WTC11 (cell line): ENCODE measurements around the gene TGM2. TPM values are rescaled to one million over a fixed set of nuclear protein-coding genes. Genes with fewer than 3 reads are reported as not detected.

ENCODE experiments used
- ATAC-seq: fragments of 200-7000 bp; cut with Tn5 transposase; 2 replicates; pipeline ENCODE4 v1.10.0; 2021; ENCODE audit warnings: mild to moderate bottlenecking, moderate library complexity
- CTCF ChIA-PET: fragments of 300-600 bp; sonication (Branson Sonifier 250); formaldehyde crosslinking; loops from one replicate; lab custom pipeline; 2021; ENCODE audit warnings: antibody characterized with exemption; lab: Charles Lee
- POLR2A ChIA-PET: fragments of 350-600 bp; sonication (Branson Sonifier 250); formaldehyde crosslinking; loops from one replicate; lab custom pipeline; 2021; ENCODE audit warnings: antibody characterized with exemption; lab: Charles Lee
- DNase-seq: peaks from one replicate; pipeline ENCODE4 v3.0.0; 2021; ENCODE audit warnings: low spot score
- H3K27ac Mint-ChIP-seq: 2 replicates; pipeline ENCODE4 v1.8.0; 2021; ENCODE audit warnings: mixed read lengths
- H3K27me3 Mint-ChIP-seq: 2 replicates; pipeline ENCODE4 v1.8.0; 2021; ENCODE audit warnings: low read depth, mild to moderate bottlenecking, moderate library complexity, mixed read lengths
- H3K36me3 Mint-ChIP-seq: 2 replicates; pipeline ENCODE4 v1.8.0; 2021; ENCODE audit warnings: mixed read lengths
- H3K4me1 Mint-ChIP-seq: 2 replicates; pipeline ENCODE4 v1.8.0; 2022; ENCODE audit warnings: mixed read lengths
- H3K4me3 Mint-ChIP-seq: 2 replicates; pipeline ENCODE4 v1.8.0; 2021; ENCODE audit warnings: mild to moderate bottlenecking, moderate library complexity, mixed read lengths
- H3K9me3 Mint-ChIP-seq: 2 replicates; pipeline ENCODE4 v1.8.0; 2021; ENCODE audit warnings: mixed read lengths
- FOXJ3 ChIP-seq: sonication (generic); formaldehyde crosslinking; IDR thresholded peaks from 2 replicates; pipeline ENCODE4 v1.9.0; 2021; ENCODE audit warnings: missing genetic modification reagents, mild to moderate bottlenecking, borderline replicate concordance
- FOXK1 ChIP-seq: sonication (generic); formaldehyde crosslinking; IDR thresholded peaks from 2 replicates; pipeline ENCODE4 v1.8.0; 2022; ENCODE audit warnings: mild to moderate bottlenecking, moderate library complexity, missing genetic modification reagents
- NFE2L1 ChIP-seq: sonication (generic); formaldehyde crosslinking; IDR thresholded peaks from 2 replicates; pipeline ENCODE4 v1.8.1; 2023; ENCODE audit warnings: missing genetic modification reagents
- PRRX2 ChIP-seq: fragments of 250-450 bp; sonication (Bioruptor Pico); IDR thresholded peaks from 2 replicates; pipeline ENCODE4 v1.8.0; 2021; ENCODE audit warnings: mild to moderate bottlenecking
- SP1 ChIP-seq: sonication (generic); formaldehyde crosslinking; conservative IDR thresholded peaks from 2 replicates; pipeline ENCODE4 v1.8.1; 2022; ENCODE audit warnings: missing genetic modification reagents
- ZBTB21 ChIP-seq: sonication (generic); formaldehyde crosslinking; IDR thresholded peaks from 2 replicates; pipeline ENCODE4 v1.8.1; 2023; ENCODE audit warnings: mild to moderate bottlenecking, missing genetic modification reagents, borderline replicate concordance
- ZNF219 ChIP-seq: sonication (generic); formaldehyde crosslinking; IDR thresholded peaks from 2 replicates; pipeline ENCODE4 v1.8.0; 2023; ENCODE audit warnings: missing genetic modification reagents, mild to moderate bottlenecking, borderline replicate concordance
- ZNF232 ChIP-seq: sonication (generic); formaldehyde crosslinking; IDR thresholded peaks from 2 replicates; pipeline ENCODE4 v1.8.0; 2022; ENCODE audit warnings: mild to moderate bottlenecking, missing genetic modification reagents
- ZNF423 ChIP-seq: fragments of 250-450 bp; sonication (Bioruptor Pico); IDR thresholded peaks from 2 replicates; pipeline ENCODE4 v2.1.2; 2022; ENCODE audit warnings: mild to moderate bottlenecking, moderate library complexity
- total RNA-seq: library from RNA; stranded (reverse); gene quantifications from 3 replicates; pipeline ENCODE4 v1.2.3, GENCODE V29; 2021
- TF ChIP-seq, protein P1 (sequence below): sonication (generic); formaldehyde crosslinking; IDR thresholded peaks from 2 replicates; pipeline ENCODE4 v1.8.0; 2023; ENCODE audit warnings: missing genetic modification reagents, mild to moderate bottlenecking, borderline replicate concordance
- TF ChIP-seq, protein P2 (sequence below): sonication (generic); formaldehyde crosslinking; IDR thresholded peaks from 2 replicates; pipeline ENCODE4 v1.8.0; 2023; ENCODE audit warnings: missing genetic modification reagents
- TF ChIP-seq, protein P3 (sequence below): sonication (generic); formaldehyde crosslinking; IDR thresholded peaks from 2 replicates; pipeline ENCODE4 v1.8.1; 2022; ENCODE audit warnings: mild to moderate bottlenecking, moderate library complexity, missing genetic modification reagents
- TF ChIP-seq, protein P4 (sequence below): sonication (generic); formaldehyde crosslinking; IDR thresholded peaks from 2 replicates; pipeline ENCODE4 v1.8.0; 2022; ENCODE audit warnings: mild to moderate bottlenecking, missing genetic modification reagents
- TF ChIP-seq, protein P5 (sequence below): sonication (generic); formaldehyde crosslinking; IDR thresholded peaks from 2 replicates; pipeline ENCODE4 v1.8.1; 2022; ENCODE audit warnings: low read depth, mild to moderate bottlenecking, moderate library complexity, missing genetic modification reagents, borderline replicate concordance
- TF ChIP-seq, protein P6 (sequence below): sonication (generic); formaldehyde crosslinking; IDR thresholded peaks from 2 replicates; pipeline ENCODE4 v1.8.0; 2022; ENCODE audit warnings: mild to moderate bottlenecking, missing genetic modification reagents

TGM2 gene
- total RNA-seq, 1 experiment from 2014 or later = 1.5 TPM

DNA sequence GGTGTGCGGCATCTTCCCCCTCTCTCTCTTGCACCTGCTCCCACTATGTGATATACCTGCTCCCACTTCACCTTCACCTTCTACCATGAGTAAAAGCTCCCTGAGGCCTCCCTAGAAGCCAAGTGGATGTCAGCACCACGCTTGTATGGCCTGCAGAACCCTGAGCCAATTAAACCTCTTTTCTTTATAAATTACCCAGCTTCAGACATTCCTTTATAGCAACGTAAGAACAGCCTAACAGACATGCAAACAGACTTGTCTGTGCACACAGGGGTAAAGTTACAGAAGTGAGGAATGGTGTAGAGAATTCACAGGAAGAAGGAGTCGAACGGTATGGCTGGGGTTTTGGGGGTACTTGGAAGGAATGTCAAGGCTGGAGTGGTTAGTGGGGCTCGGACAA lies 14.8 kb upstream of the TGM2 start:
- no peak overlapping the region for H3K4me3 Mint-ChIP-seq

DNA sequence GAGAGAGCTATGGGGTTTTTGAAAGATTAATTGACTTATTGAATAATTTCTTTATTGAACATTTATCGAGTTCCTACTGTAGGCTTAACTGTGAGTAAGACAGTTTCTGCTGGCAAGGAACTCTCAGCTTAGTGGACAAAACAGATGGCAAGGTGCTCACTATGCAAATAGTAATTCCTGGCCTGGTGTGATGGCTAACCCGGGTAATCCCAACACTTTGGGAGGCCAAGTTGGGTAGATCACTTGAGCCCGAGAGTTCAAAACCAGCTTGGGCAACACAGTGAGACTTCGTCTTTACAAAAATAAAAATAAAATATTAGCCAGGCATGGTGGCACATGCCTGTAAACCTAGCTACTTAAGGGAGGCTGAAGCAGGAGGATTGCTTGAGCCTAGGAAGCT lies 13.5 kb upstream of the TGM2 start:
- Mint-ChIP-seq H3K9me3 (peaks cover 21% of the 10 kb centered on the region), H3K4me3 (no peak overlapping the region), H3K36me3 (no peaks in the 10 kb centered on the region), H3K27ac (no peak overlapping the region), H3K4me1 (peaks cover 4% of the 10 kb centered on the region; the same call in 1 of the 2 replicates), H3K27me3 (no peaks in the 10 kb centered on the region; the same call in 1 of the 2 replicates)
- ATAC-seq (no peak), DNase-seq (no peak)
- POLR2A ChIA-PET = no interaction called here
- TF ChIP-seq FOXK1 (CRISPR knock-in tag) = no peak
- TF ChIP-seq NFE2L1 (CRISPR knock-in tag) = no peak
- no peak for TF ChIP-seq PRRX2 (CRISPR knock-in tag)
- TF ChIP-seq, protein P1, sequence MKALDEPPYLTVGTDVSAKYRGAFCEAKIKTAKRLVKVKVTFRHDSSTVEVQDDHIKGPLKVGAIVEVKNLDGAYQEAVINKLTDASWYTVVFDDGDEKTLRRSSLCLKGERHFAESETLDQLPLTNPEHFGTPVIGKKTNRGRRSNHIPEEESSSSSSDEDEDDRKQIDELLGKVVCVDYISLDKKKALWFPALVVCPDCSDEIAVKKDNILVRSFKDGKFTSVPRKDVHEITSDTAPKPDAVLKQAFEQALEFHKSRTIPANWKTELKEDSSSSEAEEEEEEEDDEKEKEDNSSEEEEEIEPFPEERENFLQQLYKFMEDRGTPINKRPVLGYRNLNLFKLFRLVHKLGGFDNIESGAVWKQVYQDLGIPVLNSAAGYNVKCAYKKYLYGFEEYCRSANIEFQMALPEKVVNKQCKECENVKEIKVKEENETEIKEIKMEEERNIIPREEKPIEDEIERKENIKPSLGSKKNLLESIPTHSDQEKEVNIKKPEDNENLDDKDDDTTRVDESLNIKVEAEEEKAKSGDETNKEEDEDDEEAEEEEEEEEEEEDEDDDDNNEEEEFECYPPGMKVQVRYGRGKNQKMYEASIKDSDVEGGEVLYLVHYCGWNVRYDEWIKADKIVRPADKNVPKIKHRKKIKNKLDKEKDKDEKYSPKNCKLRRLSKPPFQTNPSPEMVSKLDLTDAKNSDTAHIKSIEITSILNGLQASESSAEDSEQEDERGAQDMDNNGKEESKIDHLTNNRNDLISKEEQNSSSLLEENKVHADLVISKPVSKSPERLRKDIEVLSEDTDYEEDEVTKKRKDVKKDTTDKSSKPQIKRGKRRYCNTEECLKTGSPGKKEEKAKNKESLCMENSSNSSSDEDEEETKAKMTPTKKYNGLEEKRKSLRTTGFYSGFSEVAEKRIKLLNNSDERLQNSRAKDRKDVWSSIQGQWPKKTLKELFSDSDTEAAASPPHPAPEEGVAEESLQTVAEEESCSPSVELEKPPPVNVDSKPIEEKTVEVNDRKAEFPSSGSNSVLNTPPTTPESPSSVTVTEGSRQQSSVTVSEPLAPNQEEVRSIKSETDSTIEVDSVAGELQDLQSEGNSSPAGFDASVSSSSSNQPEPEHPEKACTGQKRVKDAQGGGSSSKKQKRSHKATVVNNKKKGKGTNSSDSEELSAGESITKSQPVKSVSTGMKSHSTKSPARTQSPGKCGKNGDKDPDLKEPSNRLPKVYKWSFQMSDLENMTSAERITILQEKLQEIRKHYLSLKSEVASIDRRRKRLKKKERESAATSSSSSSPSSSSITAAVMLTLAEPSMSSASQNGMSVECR = no peak
- TF ChIP-seq, protein P2, sequence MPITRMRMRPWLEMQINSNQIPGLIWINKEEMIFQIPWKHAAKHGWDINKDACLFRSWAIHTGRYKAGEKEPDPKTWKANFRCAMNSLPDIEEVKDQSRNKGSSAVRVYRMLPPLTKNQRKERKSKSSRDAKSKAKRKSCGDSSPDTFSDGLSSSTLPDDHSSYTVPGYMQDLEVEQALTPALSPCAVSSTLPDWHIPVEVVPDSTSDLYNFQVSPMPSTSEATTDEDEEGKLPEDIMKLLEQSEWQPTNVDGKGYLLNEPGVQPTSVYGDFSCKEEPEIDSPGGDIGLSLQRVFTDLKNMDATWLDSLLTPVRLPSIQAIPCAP (CRISPR knock-in tag) = no peak
- TF ChIP-seq, protein P3, sequence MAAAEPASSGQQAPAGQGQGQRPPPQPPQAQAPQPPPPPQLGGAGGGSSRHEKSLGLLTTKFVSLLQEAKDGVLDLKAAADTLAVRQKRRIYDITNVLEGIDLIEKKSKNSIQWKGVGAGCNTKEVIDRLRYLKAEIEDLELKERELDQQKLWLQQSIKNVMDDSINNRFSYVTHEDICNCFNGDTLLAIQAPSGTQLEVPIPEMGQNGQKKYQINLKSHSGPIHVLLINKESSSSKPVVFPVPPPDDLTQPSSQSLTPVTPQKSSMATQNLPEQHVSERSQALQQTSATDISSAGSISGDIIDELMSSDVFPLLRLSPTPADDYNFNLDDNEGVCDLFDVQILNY (CRISPR knock-in tag) = no peak
- TF ChIP-seq, protein P4, sequence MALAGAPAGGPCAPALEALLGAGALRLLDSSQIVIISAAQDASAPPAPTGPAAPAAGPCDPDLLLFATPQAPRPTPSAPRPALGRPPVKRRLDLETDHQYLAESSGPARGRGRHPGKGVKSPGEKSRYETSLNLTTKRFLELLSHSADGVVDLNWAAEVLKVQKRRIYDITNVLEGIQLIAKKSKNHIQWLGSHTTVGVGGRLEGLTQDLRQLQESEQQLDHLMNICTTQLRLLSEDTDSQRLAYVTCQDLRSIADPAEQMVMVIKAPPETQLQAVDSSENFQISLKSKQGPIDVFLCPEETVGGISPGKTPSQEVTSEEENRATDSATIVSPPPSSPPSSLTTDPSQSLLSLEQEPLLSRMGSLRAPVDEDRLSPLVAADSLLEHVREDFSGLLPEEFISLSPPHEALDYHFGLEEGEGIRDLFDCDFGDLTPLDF (CRISPR knock-in tag) = no peak
- no peak for TF ChIP-seq ZNF219
- TF ChIP-seq ZNF232 = no peak
- TF ChIP-seq, protein P5, sequence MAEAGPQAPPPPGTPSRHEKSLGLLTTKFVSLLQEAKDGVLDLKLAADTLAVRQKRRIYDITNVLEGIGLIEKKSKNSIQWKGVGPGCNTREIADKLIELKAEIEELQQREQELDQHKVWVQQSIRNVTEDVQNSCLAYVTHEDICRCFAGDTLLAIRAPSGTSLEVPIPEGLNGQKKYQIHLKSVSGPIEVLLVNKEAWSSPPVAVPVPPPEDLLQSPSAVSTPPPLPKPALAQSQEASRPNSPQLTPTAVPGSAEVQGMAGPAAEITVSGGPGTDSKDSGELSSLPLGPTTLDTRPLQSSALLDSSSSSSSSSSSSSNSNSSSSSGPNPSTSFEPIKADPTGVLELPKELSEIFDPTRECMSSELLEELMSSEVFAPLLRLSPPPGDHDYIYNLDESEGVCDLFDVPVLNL (CRISPR knock-in tag) = no peak
- CTCF ChIA-PET = interaction anchor here (0.7 to 1.3 kb wide), 2 partner anchors 35 to 105 kb away, joined by 3 to 4 read pairs; no protein-coding TSS in a partner anchor

More for the DNA sequence above, 14.8 kb upstream of the TGM2 start:
- Mint-ChIP-seq H3K27ac (no peak overlapping the region), H3K9me3 (peaks cover 21% of the 10 kb centered on the region), H3K27me3 (no peaks in the 10 kb centered on the region; the same call in 1 of the 2 replicates), H3K4me1 (peaks cover 3% of the 10 kb centered on the region; the same call in 1 of the 2 replicates), H3K36me3 (no peaks in the 10 kb centered on the region)
- ATAC-seq (no peak), DNase-seq (no peak)
- CTCF ChIA-PET = no interaction called here
- POLR2A ChIA-PET = no interaction called here
- TF ChIP-seq, protein P6, sequence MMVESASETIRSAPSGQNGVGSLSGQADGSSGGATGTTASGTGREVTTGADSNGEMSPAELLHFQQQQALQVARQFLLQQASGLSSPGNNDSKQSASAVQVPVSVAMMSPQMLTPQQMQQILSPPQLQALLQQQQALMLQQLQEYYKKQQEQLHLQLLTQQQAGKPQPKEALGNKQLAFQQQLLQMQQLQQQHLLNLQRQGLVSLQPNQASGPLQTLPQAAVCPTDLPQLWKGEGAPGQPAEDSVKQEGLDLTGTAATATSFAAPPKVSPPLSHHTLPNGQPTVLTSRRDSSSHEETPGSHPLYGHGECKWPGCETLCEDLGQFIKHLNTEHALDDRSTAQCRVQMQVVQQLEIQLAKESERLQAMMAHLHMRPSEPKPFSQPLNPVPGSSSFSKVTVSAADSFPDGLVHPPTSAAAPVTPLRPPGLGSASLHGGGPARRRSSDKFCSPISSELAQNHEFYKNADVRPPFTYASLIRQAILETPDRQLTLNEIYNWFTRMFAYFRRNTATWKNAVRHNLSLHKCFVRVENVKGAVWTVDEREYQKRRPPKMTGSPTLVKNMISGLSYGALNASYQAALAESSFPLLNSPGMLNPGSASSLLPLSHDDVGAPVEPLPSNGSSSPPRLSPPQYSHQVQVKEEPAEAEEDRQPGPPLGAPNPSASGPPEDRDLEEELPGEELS (CRISPR knock-in tag) = no peak
- TF ChIP-seq SP1 (CRISPR knock-in tag) = no peak
- no peak for TF ChIP-seq ZNF423 (CRISPR knock-in tag)
- no peak for TF ChIP-seq FOXJ3
- TF ChIP-seq ZBTB21 (CRISPR knock-in tag) = no peak
